GM18873 (cell line): ENCODE measurements around the gene ABCB1.

Source experiments
- ATAC-seq: cut with Tn5 transposase; IDR thresholded peaks from one replicate; pipeline ENCODE4 v1.9.1; 2021; ENCODE audit warnings: mild to moderate bottlenecking, moderate library complexity, moderate number of reproducible peaks; ENCODE audit not compliant: unreplicated experiment, low FRiP score

Gene ABCB1

DNA sequence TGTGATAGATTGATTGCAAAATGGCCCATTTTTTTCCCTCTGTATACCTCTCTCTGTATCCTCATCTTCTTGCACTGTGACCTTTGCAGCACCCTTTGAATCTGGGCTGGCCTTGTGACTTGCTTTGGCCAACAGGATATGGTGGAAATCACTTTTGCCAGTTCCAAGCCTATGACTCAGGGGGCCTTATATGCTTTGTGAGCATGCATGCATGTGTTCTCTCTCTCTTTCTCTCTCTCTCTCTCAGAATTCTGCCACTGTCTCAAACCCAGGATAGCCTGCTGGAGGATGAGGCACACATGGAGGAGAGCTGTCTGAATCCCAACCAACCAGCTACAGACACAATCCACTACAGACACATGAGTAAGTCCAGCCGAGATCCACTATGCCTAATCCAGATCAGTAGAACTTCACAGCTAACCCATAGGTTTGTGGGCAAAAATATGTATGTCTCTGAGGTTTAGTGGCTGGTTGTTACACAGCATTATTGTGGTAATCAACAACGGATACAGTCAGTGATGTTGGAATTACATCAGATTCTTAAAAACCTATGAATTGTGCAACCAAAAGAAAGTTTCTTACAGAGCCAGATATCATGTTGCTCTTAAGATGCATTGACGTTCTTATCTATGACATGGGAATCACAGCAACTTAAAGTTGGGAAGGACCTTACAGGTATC lies 83.4 kb downstream of the ABCB1 start:
- ATAC-seq = no peak

GRCh38 chr7:87513735-87514335 lies 86.8 kb downstream of the ABCB1 start:
- no peak for ATAC-seq

GRCh38 chr7:87512906-87513305 lies 87.8 kb downstream of the ABCB1 start:
- no peak for ATAC-seq

DNA sequence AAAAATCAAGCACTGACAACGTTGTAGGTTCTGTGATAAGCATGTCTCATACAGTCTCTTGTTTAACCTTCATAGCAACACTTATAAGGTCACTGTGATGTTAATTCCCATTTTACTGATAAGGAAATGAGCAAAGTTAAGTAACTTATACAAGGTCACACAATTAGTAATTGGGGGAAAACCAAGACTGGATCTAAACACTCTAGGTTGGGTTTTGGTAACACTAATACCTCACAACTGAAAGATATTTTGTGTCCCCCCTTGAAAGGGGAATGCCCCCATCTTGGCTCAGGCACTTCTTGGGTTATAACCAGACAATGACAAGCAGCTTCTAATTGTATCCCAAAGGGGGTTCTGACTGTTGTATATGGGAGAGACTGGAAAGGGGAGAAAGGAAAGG lies 89.2 kb downstream of the ABCB1 start:
- ATAC-seq = no peak

DNA sequence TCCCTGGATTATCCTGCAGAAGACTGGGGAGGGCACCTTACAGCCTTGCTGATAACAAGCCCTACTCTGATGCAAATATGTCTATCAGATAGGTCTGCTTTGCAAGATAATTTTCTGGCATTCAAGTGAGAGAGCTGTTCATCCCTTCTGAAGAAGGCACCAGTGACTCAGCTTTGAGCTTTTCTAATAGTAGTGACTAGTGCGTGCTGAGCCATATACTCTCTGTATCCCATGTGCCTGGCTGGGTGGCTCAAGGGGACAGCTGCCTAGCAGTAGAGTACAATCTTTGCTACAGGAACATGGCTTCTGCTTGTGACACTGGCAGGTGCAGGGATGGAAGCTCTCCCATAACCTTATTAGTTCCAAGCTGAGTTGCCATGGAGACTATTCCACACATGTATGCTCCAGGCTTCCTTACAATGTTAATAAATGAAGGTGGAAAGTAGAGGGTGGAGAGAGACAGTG lies 90.2 kb downstream of the ABCB1 start:
- ATAC-seq = no peak

- ATAC-seq = no peak
These were observed 93.2 kb downstream of the ABCB1 start for GRCh38 chr7:87507446-87507845.

- ATAC-seq = no peak
These were observed 94.2 kb downstream of the ABCB1 start for GRCh38 chr7:87506246-87507180.

- ATAC-seq = no peak
These were observed 95.0 kb downstream of the ABCB1 start for GRCh38 chr7:87505557-87506245.

DNA sequence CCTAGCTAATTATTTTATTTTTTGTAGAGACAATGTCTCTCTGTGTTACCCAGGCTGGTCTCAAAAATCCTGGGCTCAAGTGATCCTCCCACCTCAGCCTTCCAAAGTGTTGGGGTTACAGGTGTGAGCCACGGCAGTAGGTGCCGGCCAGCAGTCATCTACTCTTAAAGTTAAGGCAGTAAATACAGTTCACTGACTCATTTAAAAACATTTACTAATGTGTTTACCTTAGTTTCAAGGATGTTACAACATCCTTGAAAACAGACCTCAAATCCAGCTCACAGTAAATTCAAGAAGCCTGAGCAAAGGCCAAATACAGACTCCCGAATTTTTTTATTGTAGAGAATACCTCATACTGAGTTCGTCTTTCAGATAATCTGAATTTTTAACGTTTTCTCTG lies 95.6 kb downstream of the ABCB1 start:
- no peak for ATAC-seq

GRCh38 chr7:87499494-87499893 lies 101.2 kb downstream of the ABCB1 start:
- ATAC-seq = no peak

GRCh38 chr7:87498893-87499292 lies 101.8 kb downstream of the ABCB1 start:
- ATAC-seq = no peak

DNA sequence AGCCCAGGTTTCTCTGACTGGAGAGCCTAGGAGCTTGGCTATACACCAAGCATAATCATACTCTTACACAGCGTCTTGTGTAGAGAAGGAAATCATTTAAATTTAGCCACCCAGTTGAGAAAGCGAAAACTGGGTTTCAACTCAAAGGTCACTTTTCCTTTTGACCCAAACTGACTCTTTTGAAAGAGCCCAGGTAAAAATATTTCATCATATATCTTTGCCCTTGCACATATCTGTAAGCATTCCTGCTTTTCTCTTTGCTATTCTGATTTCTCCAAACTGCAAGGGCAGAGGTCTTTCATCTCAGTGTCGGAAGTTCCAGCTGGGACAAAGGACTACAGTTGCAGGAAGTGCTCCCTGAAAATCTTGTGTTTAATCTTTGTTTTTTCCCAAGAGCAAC lies 103.2 kb downstream of the ABCB1 start:
- no peak for ATAC-seq

DNA sequence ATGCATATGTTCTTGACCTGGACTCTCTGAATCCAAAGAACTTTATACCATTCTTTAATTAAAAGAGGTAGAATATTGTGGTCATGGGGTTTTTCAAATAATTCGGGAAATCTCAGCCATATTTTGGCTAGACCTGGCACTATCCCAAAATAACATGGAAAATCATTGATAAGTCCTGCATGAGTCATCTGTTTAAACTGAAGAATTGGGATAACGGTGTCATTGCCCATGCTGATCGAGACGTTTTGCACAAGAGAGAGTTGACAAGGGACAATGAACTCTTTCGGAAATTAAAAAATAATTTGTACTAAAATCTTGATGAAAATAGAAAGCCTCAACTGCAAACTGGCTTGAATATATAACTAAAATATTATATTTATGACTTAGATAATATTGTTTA lies 105.3 kb downstream of the ABCB1 start:
- ATAC-seq = no peak

- no peak for ATAC-seq
These were observed 106.2 kb downstream of the ABCB1 start for GRCh38 chr7:87494454-87494853.

- no peak for ATAC-seq
These were observed 117.6 kb downstream of the ABCB1 start for GRCh38 chr7:87483131-87483530.

DNA sequence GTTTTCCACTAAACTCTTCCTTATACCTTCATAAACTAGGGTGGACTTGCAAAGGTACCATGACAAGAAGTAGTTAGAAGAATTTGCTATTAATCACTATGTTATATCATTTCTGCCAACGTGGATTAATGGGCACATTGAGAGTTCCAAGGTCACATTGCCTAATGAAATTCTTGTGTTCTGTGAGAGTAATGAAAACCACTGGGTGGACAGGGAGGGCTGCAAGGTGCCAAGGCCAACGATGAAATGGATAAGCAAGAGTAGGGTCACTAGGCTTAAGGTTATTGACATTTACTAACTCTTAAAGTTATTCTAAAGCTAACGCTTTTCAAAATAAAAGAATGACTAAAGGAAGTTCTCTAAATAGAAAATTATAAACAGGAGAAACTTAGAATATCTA lies 118.6 kb downstream of the ABCB1 start:
- ATAC-seq = no peak

GRCh38 chr7:87480386-87480785 lies 120.3 kb downstream of the ABCB1 start:
- ATAC-seq = no peak

- ATAC-seq = no peak
These were observed 120.7 kb downstream of the ABCB1 start for GRCh38 chr7:87479951-87480350.

GRCh38 chr7:87476179-87476557 lies 124.5 kb downstream of the ABCB1 start:
- ATAC-seq = no peak

DNA sequence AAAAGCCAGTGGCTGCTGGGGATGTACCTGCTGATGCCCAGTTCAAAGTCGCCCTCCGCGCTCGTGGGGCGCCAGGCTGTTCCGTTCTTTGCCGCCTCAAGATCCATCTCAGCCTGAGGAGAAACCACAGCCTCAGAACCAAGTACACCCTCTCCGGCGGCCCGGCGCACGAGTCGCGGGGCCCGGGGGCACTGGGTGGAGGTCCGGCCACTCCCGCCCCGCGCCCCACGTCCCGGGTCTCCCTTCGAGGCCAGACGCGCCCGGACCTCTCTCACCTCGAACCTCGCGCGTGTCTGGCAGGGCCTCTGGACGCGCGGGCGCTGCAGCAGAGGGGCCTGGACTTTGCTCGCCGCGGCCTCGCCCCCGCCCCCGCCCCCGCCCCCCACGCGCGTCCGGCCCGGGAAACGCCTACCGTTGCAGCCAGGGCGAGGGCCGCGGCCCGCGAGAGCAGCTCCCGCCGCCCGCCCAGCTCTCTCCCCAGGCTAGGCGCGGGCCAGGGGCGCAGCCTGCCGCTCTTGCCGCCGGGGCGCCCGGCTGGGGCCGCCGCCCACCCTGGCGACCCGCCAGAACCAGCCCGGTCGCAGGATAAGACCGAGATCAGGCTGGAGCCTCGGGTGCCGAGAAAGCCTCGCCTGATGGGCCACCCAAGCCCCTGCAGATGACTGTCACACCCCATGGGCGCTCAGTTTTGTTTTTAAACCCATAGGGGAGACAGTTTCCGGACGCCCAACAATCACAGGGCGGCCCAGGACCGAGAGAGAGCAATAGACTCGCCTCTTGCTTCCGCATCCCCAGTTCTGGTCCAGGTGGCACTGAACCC lies 125.1 kb downstream of the ABCB1 start, which contains the start of gene ABCB4:
ABCB4 (minus strand) TSS at position 322 of the 820 bp plus-strand sequence; CDS start at position 107, 215 bp downstream.
- ATAC-seq = no peak
